SIG-M5 treated with dmso at 0.1 percent for 504 hours (cell line): Measurements from ENCODE around the gene PSMB2.

Experiments used
- DNase-seq: peaks from one replicate; lab custom pipeline; 2025; ENCODE audit not compliant: unreplicated experiment; lab: John Stamatoyannopoulos, UW

Gene PSMB2

GRCh38 chr1:35558374-35559316 is 82.7 kb downstream of the PSMB2 start:
- DNase-seq, result no peak

GRCh38 chr1:35557611-35558373 is 83.5 kb downstream of the PSMB2 start, which contains the start of gene NCDN:
NCDN (plus strand) TSS chr1:35557799; CDS start chr1:35558191, 392 bp downstream.
- peak; percentile 96 for DNase-seq

- peak; percentile 75 for DNase-seq
Measured at GRCh38 chr1:35557118-35557610, 84.2 kb downstream of the PSMB2 start, which contains the start of gene KIAA0319L. KIAA0319L (minus strand) TSS chr1:35557403; CDS start chr1:35554491, 2,912 bp downstream.

- no peak for DNase-seq
Measured at GRCh38 chr1:35556484-35557117, 84.7 kb downstream of the PSMB2 start.

GRCh38 chr1:35555601-35556477 is 85.5 kb downstream of the PSMB2 start:
- DNase-seq, result no peak

- no peak for DNase-seq
Measured at GRCh38 chr1:35555212-35555584, 86.1 kb downstream of the PSMB2 start.

GRCh38 chr1:35554266-35555211 is 86.8 kb downstream of the PSMB2 start:
- DNase-seq, result no peak

- DNase-seq, result no peak
Measured at GRCh38 chr1:35553851-35554250, 87.5 kb downstream of the PSMB2 start.
